Neutrophil (primary cell): ENCODE data around the gene DUSP9.

Experiments used
- H3K27ac ChIP-seq: fragments of 200-600 bp; sonication (generic); 2 replicates; pipeline ENCODE4 v1.5.1; 2016; ENCODE audit warnings: mild to moderate bottlenecking, moderate library complexity
- H3K27me3 ChIP-seq: fragments of 200-600 bp; sonication (generic); 2 replicates; pipeline ENCODE4 v1.6.0; 2016; ENCODE audit warnings: mild to moderate bottlenecking
- H3K36me3 ChIP-seq: fragments of 200-600 bp; sonication (generic); 2 replicates; pipeline ENCODE4 v1.5.1; 2017
- H3K4me1 ChIP-seq, 2 experiments: fragments of 200-600 bp in 1 of 2; sonication (generic) in 1 of 2; 1 replicate in 1 of 2; 2 replicates in 1 of 2; pipeline versions ENCODE4 v1.5.1 to v1.6.1; 2013 to 2016; ENCODE audit warnings: low read depth in 1 of 2, low read length in 1 of 2, mild to moderate bottlenecking in 1 of 2, moderate library complexity in 1 of 2; ENCODE audit not compliant: control insufficient read depth in 1 of 2, insufficient read depth in 1 of 2
- H3K4me3 ChIP-seq, 2 experiments: fragments of 200-600 bp in 1 of 2; sonication (generic) in 1 of 2; 1 replicate in 1 of 2; 2 replicates in 1 of 2; pipeline ENCODE4 v1.5.1; 2013 to 2016; ENCODE audit warnings: low read depth in 1 of 2, low read length in 1 of 2, mild to moderate bottlenecking in 1 of 2, moderate library complexity in 1 of 2
- H3K9me3 ChIP-seq: fragments of 200-600 bp; sonication (generic); 2 replicates; pipeline ENCODE4 v1.5.1; 2016
- CTCF ChIP-seq: fragments of 200-600 bp; sonication (generic); IDR thresholded peaks from 2 replicates; pipeline ENCODE4 v1.5.1; 2016; ENCODE audit warnings: antibody characterized with exemption

Gene DUSP9, protein sequence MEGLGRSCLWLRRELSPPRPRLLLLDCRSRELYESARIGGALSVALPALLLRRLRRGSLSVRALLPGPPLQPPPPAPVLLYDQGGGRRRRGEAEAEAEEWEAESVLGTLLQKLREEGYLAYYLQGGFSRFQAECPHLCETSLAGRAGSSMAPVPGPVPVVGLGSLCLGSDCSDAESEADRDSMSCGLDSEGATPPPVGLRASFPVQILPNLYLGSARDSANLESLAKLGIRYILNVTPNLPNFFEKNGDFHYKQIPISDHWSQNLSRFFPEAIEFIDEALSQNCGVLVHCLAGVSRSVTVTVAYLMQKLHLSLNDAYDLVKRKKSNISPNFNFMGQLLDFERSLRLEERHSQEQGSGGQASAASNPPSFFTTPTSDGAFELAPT

GRCh38 chrX:153646620-153647373 is at the start of gene DUSP9:
Gene DUSP9, plus strand, starts transcription at chrX:153647203. Its CDS starts 751 bp downstream, at chrX:153647954.
- Histone ChIP-seq H3K27ac (no peak within 1 kb of the TSS), H3K36me3 (no peaks in the 10 kb centered on the region), H3K4me3 (no peak within 1 kb of the TSS), H3K9me3 (no peaks in the 10 kb centered on the region), H3K27me3 (peaks cover 78% of the 10 kb centered on the region), H3K4me1 (peaks cover 0 to 3% of the 10 kb centered on the region in 2 experiments)
- TF ChIP-seq CTCF = no peak

- peak within 1 kb of the TSS; percentile 74 for H3K27ac ChIP-seq
- TF ChIP-seq CTCF = no peak
Observed at GRCh38 chrX:153598541-153599191, 48.3 kb upstream of the DUSP9 start, which contains the start of gene CCNQ. Gene CCNQ, minus strand, starts transcription at chrX:153599139. Its CDS starts 66 bp downstream, at chrX:153599073.

GRCh38 chrX:153599192-153600031 is 47.6 kb upstream of the DUSP9 start:
- TF ChIP-seq CTCF = no peak
- H3K27me3 ChIP-seq = no peaks in the 10 kb centered on the region
- H3K27ac ChIP-seq = peak overlapping the region; percentile 61
- no peaks in the 10 kb centered on the region for H3K9me3 ChIP-seq
- H3K4me3 ChIP-seq = peak overlapping the region; percentile 66 to 67
- peaks cover 9% of the 10 kb centered on the region for H3K36me3 ChIP-seq
- H3K4me1 ChIP-seq = peaks cover 13 to 19% of the 10 kb centered on the region in 2 experiments

More at GRCh38 chrX:153598541-153599191, 48.3 kb upstream of the DUSP9 start, which contains the start of gene CCNQ:
- H3K9me3 ChIP-seq = no peaks in the 10 kb centered on the region
- H3K36me3 ChIP-seq = peaks cover 16% of the 10 kb centered on the region
- peak within 1 kb of the TSS; percentile 66 to 70 for H3K4me3 ChIP-seq
- no peaks in the 10 kb centered on the region for H3K27me3 ChIP-seq
- H3K4me1 ChIP-seq = peaks cover 13 to 19% of the 10 kb centered on the region in 2 experiments

DNA sequence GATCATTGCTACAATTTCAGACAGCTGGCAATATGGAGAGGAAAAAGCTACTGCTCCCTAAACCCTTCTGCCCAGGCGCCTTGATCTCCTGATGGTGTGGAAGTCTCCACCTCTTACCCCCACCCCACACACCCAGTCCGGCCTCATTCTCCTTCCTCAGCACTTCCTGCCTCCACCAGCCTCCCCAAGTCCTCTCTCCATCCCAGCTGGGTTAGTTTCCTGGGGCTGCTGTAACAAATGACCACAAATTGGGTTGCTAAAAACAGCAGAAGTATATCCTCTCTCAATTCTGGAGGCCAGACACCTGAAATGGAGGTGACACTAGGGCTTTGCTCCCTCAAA is 47.0 kb upstream of the DUSP9 start:
- peaks cover 13 to 19% of the 10 kb centered on the region in 2 experiments for H3K4me1 ChIP-seq
- H3K27ac ChIP-seq = no peak overlapping the region
- H3K27me3 ChIP-seq = no peaks in the 10 kb centered on the region
- peaks cover 4% of the 10 kb centered on the region for H3K36me3 ChIP-seq
- peak overlapping the region in 1 of 2 experiments; percentile 66 for H3K4me3 ChIP-seq
- H3K9me3 ChIP-seq = no peaks in the 10 kb centered on the region
- no peak for TF ChIP-seq CTCF

DNA sequence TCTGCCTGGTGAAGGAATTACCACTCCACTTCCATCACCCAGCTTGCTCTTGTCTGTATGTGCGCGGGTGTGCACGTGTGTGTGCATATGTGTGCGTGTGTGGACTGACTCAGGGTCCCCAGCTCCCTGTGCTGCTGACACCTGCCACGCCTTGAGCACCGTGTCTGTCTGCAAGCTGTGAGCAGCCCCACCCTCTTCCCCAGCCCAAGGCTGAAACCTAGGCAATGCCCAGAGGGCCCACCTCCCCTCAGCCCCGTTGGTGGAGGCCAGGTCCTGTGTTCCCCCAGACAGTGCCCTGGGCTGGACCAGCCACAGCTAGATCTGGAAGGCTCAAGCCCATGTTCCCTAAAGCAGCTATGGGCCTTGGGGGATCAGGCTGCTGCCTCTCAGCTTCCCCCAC is 46.1 kb upstream of the DUSP9 start:
- Histone ChIP-seq H3K27ac (no peak overlapping the region), H3K9me3 (no peaks in the 10 kb centered on the region), H3K4me1 (peaks cover 13 to 19% of the 10 kb centered on the region in 2 experiments), H3K4me3 (no peak overlapping the region), H3K27me3 (no peaks in the 10 kb centered on the region), H3K36me3 (no peaks in the 10 kb centered on the region)
- no peak for TF ChIP-seq CTCF
